ENCODE measurements around the gene SLC13A2.

Gene SLC13A2

GRCh38 chr17:28494445-28495188, 21.2 kb downstream of the SLC13A2 start (continued):
- TF ChIP-seq PRDM2 (tag by site-specific recombination; IDR thresholded peaks at IDR 0.05; ENCODE audit: borderline replicate concordance) (no peak), ZNF19 (tag by site-specific recombination; IDR thresholded peaks at IDR 0.05; ENCODE audit: low read depth) (no peak), TRIM28 (IDR thresholded peaks at IDR 0.05; ENCODE audit: borderline replicate concordance, low read length) (no peak), ZFHX2 (tag by site-specific recombination; conservative IDR thresholded peaks at IDR 0.05) (no peak), ZNF600 (tag by site-specific recombination; IDR thresholded peaks at IDR 0.05) (peak; percentile 91), ZBTB48 (tag by site-specific recombination; IDR thresholded peaks at IDR 0.05) (peak; percentile 91), ZFP69B (tag by site-specific recombination; IDR thresholded peaks at IDR 0.05) (0 out of 2 replicates have a peak, but pooled peaks have one; percentile 23), ZNF335 (tag by site-specific recombination; conservative IDR thresholded peaks at IDR 0.05) (no peak), SP7 (tag by site-specific recombination; IDR thresholded peaks at IDR 0.05) (0 out of 2 replicates have a peak, but pooled peaks have one; percentile 16), KLF17 (tag by site-specific recombination; IDR thresholded peaks at IDR 0.05) (0 out of 2 replicates have a peak, but pooled peaks have one; percentile 27), ZNF449 (tag by site-specific recombination; IDR thresholded peaks at IDR 0.05) (no peak), ZNF391 (tag by site-specific recombination; IDR thresholded peaks at IDR 0.05; ENCODE audit: borderline replicate concordance, low read depth) (no peak), ZNF596 (tag by site-specific recombination; IDR thresholded peaks at IDR 0.05) (no peak), ZBTB1 (tag by site-specific recombination; IDR thresholded peaks at IDR 0.05) (no peak), OSR2 (tag by site-specific recombination; IDR thresholded peaks at IDR 0.05) (no peak), REPIN1 (tag by site-specific recombination; IDR thresholded peaks at IDR 0.05; ENCODE audit: low read depth) (no peak), ZNF423 (tag by site-specific recombination; IDR thresholded peaks at IDR 0.05) (no peak), ZNF776 (tag by site-specific recombination; IDR thresholded peaks at IDR 0.05; ENCODE audit: borderline replicate concordance) (no peak), ZNF585B (tag by site-specific recombination; IDR thresholded peaks at IDR 0.05) (no peak), ZNF707 (tag by site-specific recombination; IDR thresholded peaks at IDR 0.05) (no peak), ZFP37 (tag by site-specific recombination; IDR thresholded peaks at IDR 0.05) (no peak), ZBTB20 (tag by site-specific recombination; IDR thresholded peaks at IDR 0.05) (no peak)
- TF ChIP-seq, protein P1, sequence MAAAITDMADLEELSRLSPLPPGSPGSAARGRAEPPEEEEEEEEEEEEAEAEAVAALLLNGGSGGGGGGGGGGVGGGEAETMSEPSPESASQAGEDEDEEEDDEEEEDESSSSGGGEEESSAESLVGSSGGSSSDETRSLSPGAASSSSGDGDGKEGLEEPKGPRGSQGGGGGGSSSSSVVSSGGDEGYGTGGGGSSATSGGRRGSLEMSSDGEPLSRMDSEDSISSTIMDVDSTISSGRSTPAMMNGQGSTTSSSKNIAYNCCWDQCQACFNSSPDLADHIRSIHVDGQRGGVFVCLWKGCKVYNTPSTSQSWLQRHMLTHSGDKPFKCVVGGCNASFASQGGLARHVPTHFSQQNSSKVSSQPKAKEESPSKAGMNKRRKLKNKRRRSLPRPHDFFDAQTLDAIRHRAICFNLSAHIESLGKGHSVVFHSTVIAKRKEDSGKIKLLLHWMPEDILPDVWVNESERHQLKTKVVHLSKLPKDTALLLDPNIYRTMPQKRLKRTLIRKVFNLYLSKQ (tag by site-specific recombination; IDR thresholded peaks at IDR 0.05; ENCODE audit: borderline replicate concordance): no peak
- TF ChIP-seq, protein P2, sequence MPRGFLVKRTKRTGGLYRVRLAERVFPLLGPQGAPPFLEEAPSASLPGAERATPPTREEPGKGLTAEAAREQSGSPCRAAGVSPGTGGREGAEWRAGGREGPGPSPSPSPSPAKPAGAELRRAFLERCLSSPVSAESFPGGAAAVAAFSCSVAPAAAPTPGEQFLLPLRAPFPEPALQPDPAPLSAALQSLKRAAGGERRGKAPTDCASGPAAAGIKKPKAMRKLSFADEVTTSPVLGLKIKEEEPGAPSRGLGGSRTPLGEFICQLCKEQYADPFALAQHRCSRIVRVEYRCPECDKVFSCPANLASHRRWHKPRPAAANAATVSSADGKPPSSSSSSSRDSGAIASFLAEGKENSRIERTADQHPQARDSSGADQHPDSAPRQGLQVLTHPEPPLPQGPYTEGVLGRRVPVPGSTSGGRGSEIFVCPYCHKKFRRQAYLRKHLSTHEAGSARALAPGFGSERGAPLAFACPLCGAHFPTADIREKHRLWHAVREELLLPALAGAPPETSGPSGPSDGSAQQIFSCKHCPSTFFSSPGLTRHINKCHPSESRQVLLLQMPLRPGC (tag by site-specific recombination; IDR thresholded peaks at IDR 0.05): no peak
- TF ChIP-seq, protein P3, sequence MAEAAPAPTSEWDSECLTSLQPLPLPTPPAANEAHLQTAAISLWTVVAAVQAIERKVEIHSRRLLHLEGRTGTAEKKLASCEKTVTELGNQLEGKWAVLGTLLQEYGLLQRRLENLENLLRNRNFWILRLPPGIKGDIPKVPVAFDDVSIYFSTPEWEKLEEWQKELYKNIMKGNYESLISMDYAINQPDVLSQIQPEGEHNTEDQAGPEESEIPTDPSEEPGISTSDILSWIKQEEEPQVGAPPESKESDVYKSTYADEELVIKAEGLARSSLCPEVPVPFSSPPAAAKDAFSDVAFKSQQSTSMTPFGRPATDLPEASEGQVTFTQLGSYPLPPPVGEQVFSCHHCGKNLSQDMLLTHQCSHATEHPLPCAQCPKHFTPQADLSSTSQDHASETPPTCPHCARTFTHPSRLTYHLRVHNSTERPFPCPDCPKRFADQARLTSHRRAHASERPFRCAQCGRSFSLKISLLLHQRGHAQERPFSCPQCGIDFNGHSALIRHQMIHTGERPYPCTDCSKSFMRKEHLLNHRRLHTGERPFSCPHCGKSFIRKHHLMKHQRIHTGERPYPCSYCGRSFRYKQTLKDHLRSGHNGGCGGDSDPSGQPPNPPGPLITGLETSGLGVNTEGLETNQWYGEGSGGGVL (tag by site-specific recombination; IDR thresholded peaks at IDR 0.05): no peak

Measured in HEK293 (cell line).